Peyer's patch (tissue), 4 donors: Measurements from ENCODE around the gene AMN1.
A peak's percentile ranks its signal among the peaks of the same experiment; 100 is the strongest.

ENCODE experiments used
- POLR2A ChIP-seq, 2 donors: fragments of 450-650 bp; IDR thresholded peaks; one replicate each; pipeline ENCODE4 v1.5.1; 2017; ENCODE audit warnings: antibody characterized with exemption in 2 of 2, mild to moderate bottlenecking in 2 of 2, moderate library complexity in 2 of 2
- TF ChIP-seq, protein P1 (sequence below), 6 experiments: fragments of 450-650 bp in 4 of 6; fragments of 200-600 bp in 2 of 6; sonication (generic) in 1 of 6; IDR thresholded peaks; one replicate each; pipeline ENCODE4 v1.5.1; 2017 to 2019; ENCODE audit warnings: antibody characterized with exemption in 6 of 6, mild to moderate bottlenecking in 3 of 6, moderate library complexity in 1 of 6

- TF ChIP-seq, protein P1, sequence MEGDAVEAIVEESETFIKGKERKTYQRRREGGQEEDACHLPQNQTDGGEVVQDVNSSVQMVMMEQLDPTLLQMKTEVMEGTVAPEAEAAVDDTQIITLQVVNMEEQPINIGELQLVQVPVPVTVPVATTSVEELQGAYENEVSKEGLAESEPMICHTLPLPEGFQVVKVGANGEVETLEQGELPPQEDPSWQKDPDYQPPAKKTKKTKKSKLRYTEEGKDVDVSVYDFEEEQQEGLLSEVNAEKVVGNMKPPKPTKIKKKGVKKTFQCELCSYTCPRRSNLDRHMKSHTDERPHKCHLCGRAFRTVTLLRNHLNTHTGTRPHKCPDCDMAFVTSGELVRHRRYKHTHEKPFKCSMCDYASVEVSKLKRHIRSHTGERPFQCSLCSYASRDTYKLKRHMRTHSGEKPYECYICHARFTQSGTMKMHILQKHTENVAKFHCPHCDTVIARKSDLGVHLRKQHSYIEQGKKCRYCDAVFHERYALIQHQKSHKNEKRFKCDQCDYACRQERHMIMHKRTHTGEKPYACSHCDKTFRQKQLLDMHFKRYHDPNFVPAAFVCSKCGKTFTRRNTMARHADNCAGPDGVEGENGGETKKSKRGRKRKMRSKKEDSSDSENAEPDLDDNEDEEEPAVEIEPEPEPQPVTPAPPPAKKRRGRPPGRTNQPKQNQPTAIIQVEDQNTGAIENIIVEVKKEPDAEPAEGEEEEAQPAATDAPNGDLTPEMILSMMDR (IDR thresholded peaks at IDR 0.05), result peak; percentile 44 to 65 (median 54)
- TF ChIP-seq POLR2A (IDR thresholded peaks at IDR 0.05), result peak; percentile 39 to 68
Measured at GRCh38 chr12:31659087-31659942, 69.5 kb downstream of the AMN1 start, which contains the start of gene ETFBKMT.
